ENCODE measurements around the gene GATA6.
"Not testable (repeated sequence)": the region's sequence is repeated elsewhere in the genome, so short reads cannot be mapped to it uniquely, and the experiment has no call there.

GATA6 gene

DNA sequence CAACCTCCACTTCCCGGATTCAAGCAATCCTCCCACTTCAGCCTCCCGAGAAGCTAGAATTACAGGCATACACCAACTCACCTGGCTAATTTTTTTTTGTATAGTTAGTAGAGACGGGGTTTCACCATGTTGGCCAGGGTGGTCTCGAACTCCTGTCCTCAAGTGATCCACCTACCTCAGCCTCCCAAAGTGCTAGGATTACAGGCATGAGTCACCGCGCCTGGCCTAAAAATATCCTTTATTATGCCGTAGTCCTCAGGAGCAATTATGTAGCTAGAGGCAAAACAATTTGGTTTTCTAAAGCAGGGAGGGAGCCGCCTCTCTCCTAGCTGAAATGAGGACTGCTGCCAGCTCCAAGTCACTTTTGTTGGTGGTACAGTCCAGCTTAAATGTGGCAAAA lies 15.2 kb downstream of the GATA6 start:
- DNase-seq = not testable (repeated sequence)

- no peak for DNase-seq
These were observed 15.9 kb downstream of the GATA6 start for GRCh38 chr18:22185273-22185672.

DNA sequence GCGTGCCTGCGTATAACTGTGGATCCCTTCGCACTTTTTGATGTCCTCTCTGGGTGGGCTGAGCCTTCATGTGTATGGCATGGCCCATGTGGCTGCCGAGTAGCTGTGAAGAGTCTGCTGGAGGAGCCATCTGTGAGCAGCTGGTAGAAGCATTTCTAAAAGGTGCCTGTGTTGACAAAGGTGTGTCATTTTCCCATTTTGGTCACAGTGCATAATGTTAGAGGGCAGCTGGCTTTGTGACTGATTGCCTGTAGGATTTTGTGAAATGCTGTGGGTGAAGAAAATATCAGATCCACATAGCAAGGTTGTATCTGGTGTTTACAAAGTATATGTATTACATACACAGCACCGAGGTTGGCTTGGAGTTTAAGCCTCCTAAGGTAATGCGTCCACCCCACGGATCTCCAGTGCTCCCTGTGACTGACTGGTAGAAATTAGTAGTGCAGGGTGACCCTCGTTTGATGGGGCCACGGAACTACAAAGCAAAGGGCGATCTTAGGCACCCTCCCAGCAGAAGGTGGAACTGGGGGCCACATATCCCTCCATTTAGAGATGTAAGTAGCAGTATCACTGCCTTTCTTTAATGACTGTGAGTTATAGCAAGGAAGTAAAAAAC lies 16.5 kb downstream of the GATA6 start:
- DNase-seq = no peak

DNA sequence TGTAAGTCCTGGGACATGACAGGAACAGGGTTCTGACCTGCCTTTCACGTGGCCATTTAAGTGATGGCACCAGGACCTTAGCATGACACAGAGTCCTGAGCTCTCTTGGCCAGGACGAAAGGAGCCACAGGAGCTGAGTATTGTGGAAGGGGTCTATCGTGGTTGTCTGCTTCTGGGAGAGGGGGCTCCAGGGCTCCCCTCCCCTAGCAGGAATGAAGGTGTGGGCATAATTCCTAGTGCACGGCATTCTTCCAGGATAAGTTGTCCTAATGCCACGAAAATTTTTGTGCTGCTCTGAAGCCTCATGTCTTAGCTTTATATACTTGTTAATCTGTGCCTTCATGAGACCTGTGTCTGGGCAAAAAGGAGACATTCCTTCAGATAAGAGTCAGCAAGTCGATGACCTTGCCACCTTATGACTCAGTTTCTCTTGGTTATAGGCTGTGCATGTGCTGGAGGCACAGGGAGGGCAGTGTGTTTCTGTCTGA lies 17.1 kb downstream of the GATA6 start:
- DNase-seq = no peak

DNA sequence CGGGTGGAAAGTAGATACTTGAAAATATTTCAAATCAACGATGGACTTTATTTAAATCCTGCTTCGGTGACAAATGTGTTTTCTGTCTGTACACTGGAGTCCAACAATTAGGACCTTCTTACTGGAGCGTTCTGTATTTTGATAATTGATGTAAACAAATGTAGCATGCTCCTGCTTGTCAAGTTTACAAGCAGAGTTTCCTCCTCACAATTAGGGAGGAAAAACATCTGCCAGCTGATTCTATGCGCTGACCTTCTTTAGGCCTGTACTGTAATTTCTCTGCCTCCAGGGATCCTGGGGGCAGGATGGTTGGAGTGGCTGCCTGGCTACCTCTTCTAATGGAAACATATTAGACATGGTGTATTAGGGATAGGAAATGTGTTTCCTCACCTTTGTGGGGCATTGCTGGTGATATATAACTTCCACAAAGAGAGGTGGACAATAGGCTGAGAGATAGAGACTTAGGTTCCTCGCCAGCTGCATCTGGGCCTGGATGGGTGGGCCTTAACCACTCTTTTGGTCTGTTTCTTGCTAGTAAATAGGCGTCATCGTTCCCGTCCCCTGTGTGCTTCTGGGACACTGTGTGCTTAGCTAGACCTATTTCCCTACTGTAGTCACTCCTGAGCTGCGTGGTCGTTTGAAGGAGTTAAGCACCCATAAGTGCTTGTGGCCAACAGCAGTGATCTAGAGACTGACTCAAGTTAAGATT lies 19.3 kb downstream of the GATA6 start:
- no peak for DNase-seq

DNA sequence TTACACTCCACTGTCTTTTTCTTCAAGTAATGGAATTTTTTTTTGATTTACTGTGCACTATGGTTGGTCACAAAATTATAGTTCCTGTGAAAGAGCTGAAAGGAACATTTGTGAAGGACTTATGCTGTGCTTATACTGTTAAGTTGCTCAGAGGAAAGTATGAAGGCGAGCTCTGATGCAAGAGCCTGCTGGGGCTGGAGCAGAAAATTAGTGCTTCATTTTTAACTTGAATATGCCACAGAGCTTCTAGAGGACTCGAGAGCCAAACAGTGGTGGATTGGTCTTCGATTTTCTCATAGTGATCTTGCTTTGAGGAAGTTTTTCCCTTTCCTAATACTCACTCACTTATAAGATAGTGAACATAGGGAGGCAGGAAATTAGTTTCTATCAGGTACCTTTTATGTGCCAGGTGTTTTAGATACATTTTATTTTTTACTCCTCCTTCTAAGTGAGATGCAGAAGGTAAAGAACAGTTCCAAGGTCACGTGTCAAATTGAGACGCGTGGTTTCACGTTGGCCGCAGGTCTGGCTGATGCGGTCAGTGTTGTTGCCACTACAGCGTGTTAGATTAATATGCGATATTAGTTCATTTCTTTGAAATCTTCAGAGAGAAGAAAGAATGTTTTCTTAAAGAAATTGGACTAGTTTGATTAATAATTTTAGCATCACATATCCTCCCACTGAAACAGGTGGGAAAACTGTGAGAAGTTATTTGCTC lies 20.2 kb downstream of the GATA6 start:
- DNase-seq = no peak

- no peak for DNase-seq
These were observed 21.9 kb downstream of the GATA6 start for GRCh38 chr18:22191346-22191695.

DNA sequence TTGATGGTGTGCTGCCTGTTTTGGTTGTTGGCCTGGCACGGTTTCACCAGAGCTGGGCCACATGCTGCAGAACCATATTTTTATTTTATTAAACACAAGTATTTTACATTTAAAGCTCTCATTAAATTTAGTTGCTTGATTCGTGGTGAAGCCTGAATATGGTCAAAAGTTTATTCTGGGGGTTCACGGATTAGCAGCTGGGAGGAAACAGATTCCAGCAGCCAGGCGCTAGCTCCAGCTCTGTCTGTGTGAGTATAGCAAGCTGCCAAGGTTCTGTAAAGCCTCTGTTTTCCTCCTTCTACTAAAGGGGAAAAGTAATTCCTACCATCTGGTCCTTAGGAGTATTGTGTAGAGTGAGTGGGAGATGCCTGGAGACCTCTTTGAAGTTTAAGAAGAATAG lies 22.5 kb downstream of the GATA6 start:
- DNase-seq = no peak

GRCh38 chr18:22193466-22193865 lies 24.1 kb downstream of the GATA6 start:
- DNase-seq = no peak

DNA sequence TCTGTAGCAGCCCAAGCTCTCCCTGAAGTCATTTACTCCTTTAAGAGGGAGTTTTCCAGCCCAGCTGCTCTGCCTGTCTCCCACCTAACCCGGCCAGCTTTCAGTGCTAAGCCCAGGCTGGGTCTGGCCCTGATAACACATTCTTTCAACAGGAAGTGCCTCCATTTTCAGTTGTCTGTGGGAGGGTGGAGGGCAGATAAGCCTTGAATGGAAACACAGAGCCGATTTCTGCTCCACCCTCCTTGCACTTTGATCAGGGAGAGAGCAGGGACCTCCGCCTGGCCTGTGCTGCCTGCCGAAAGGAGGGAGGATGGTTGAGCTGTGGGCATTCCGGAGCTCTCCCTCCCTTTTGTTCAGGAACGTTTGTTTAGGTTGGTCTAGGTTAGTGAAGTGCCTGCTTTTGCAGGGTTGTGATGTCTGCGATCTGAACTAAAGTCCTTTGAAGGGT lies 24.8 kb downstream of the GATA6 start:
- DNase-seq = peak; percentile 75

- no peak for DNase-seq
These were observed 25.7 kb downstream of the GATA6 start for GRCh38 chr18:22195052-22195451.

DNA sequence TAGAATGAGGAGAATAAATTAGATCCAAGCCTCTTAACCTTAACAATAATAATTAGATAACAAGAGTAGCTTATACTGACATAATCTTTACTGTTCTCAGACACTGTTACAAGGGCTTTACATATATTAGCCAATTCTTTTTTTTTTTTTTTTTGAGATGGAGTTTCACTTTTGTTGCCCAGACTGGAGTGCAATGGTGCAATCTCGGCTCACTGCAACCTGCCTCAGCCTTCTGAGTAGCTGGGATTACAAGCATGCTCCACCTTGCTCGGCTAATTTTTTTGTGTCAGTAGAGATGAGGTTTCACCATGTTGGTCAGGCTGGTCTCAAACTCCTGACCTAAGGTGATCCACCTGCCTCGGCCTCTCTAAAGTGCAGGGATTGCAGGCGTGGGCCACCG lies 27.6 kb downstream of the GATA6 start:
- not testable (repeated sequence) for DNase-seq

- DNase-seq = no peak
These were observed 28.3 kb downstream of the GATA6 start for GRCh38 chr18:22197668-22198067.

DNA sequence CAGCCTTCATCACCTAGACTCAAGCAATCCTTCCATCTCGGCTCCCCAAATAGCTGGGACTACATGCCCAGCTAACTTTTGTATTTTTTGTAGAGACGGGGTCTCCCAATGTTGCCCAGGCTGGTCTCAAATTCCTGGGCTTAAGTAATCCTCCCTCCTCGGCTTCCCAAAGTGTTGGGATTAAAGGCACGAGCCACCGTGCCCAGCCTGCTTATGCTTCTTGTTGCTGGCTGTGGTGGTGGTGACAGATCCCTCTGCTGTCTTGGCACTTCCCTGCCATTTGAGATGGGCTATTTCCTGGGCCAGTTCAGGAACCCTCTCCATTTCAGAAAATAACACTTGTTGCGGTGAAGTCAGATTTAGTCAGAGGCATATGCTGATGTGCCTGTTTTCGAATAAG lies 28.8 kb downstream of the GATA6 start:
- no peak for DNase-seq

DNA sequence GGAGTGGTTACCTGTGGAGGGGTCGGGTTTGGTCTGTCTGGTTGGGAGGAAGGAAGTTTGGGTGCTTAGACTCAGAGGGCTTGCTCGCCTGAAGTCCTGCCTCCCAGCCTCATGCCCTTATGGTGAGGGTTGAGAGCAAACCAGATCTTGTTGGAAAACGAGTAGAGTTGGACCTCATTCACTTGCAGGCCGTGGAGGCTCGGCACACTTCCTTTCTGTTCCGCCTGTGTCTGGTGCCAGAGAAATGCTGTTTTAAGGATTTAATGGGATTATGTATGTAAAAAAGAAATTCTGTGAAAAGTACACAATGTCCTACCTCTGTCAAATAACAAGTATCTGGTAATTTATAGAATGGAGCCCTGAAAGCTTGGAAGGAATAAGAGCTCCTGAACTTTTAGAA lies 29.6 kb downstream of the GATA6 start:
- DNase-seq = no peak

GRCh38 chr18:22200611-22201225 lies 31.3 kb downstream of the GATA6 start:
- DNase-seq = no peak

DNA sequence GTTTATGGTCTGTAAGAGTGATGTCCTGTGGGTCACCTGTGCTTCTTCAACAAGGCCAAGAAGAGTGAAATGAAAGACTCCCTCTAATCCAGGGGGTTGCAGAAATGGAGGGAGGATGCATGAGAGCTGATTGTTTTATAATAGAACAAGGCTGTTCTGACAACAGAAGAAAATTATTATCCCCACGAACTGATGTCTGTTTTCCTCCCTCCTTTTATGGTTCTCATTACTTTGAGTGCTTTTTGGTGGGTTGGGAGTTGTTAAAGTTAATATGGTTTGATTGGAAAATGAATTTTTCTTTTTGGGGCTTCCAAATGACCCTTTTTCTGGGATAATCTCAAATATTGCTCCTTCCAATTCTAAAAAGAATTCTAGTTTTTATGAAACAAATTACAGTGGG lies 33.6 kb downstream of the GATA6 start:
- no peak for DNase-seq

DNA sequence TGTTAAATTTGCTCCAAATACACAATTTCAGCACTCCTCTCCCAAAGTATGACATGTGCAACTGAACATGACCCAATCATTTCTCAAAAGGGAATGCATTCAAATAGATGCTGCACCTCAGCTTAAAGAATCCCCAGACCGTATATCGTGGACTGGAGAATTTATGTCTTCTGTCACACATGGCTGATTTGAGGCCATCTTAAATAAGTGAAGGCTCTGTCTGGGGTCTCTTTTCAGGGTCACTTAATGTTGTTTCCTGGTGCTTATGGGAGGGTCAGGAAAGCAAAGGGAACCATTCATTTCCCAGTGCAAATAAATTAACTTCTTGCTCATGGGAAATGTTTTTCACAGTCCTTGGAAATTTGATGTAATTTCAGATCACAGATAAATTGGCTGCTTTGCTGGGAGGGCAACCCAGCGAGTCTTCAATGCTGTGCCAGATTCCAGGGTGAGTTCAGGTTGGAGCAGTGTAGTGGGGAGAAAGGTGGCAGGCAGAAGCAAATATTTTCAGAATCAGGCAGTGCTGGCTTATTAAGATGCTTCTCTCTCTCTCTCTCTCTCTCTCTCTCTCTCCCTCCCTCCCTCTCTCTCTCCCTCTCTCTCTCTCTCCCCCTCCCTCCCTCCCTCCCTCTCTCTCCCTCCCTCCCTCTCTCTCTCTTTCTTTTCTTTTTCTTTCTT lies 34.3 kb downstream of the GATA6 start:
- no peak for DNase-seq

GRCh38 chr18:22204214-22204536 lies 34.8 kb downstream of the GATA6 start:
- no peak for DNase-seq

GRCh38 chr18:22204996-22205395 lies 35.6 kb downstream of the GATA6 start:
- DNase-seq = no peak

DNA sequence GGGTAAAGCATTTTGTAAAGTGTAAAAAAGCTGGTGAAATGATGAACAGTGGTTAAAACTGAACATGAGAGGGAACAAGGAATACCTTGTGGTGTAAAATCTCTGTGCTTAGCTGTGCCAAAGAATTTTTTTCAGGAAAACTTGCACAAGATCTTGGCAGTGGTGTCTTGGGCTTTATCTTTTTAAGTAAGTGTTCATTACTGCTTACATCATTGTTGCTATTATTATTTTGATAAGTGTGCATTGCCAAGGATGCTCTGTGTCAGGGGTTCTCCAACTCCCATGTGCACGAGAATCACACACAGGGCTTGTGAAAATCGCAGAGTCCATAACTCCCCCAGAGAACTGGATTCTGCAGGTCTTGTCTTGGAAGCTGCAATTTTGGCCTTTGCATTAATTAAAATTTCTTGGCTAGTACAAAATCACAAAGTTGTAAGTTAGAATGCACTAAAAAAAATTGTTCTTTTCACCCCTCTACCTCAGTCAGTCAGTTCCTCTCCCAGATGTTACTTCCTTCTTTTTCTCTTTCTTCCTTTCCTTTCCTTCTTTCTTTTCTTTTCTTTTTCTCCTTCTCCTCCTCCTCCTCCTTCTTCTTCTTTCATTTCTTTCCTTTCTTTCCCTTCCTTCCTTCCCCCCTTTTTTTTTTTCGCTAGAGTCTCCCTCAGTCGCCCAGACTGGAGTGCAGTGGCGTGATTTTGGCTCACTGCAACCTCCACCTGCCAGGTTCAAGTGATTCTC lies 37.8 kb downstream of the GATA6 start:
- no peak for DNase-seq

DNA sequence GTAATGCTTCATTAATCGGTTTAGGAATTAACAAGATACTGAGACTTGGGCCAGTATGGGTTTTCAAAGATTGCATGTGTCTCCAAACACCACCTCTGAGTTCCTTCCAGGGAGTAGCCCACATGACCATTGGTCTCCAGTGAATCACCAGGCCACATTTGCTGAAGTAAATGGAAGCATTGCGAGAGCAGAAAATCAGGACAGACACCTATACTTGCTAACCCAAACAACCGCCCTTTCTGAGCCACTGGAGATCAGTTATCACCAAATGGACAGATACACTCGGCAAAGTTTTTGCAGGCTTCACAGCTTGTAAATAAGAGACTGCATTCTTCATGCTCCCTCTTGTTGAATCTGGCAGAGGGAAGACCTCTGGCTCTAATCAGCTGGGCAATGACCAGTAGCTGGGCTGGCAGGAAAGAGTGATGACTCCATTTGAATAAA lies 40.9 kb downstream of the GATA6 start:
- DNase-seq = no peak

All from hematopoietic multipotent progenitor cell treated with erythropoietin and hydrocortisone succinate and interleukin-3 and kit ligand, for 6 days (in vitro differentiated cells).